ACC112 (cell line): ENCODE results near the gene NLRX1.
"Not testable (repeated sequence)": the region's sequence is repeated elsewhere in the genome, so short reads cannot be mapped to it uniquely, and the experiment has no call there.

ENCODE experiments used
- H2AFZ ChIP-seq: fragments of 200-600 bp; sonication (generic); one replicate; pipeline ENCODE4 v1.6.0; 2017; ENCODE audit warnings: antibody characterized with exemption, low read length; ENCODE audit not compliant: unreplicated experiment
- H3K27ac ChIP-seq: fragments of 200-600 bp; sonication (generic); 2 replicates; pipeline ENCODE4 v1.5.1; 2014; ENCODE audit warnings: low read depth, mild to moderate bottlenecking, antibody characterized with exemption, low read length, moderate library complexity
- H3K27me3 ChIP-seq: fragments of 200-600 bp; sonication (generic); 2 replicates; pipeline ENCODE4 v1.6.1; 2014; ENCODE audit warnings: mild to moderate bottlenecking, antibody characterized with exemption, low read length, moderate library complexity, mixed read lengths; ENCODE audit not compliant: insufficient read depth
- H3K36me3 ChIP-seq: fragments of 200-600 bp; sonication (generic); 2 replicates; pipeline ENCODE4 v1.6.1; 2016; ENCODE audit warnings: mild to moderate bottlenecking, antibody characterized with exemption, low read length, moderate library complexity, mixed read lengths; ENCODE audit not compliant: insufficient read depth
- H3K4me1 ChIP-seq: fragments of 200-600 bp; sonication (generic); one replicate; pipeline ENCODE4 v1.6.1; 2016; ENCODE audit warnings: low read length, mixed read lengths; ENCODE audit not compliant: insufficient read depth, unreplicated experiment, control insufficient read depth
- H3K4me3 ChIP-seq: fragments of 200-600 bp; sonication (generic); 2 replicates; pipeline ENCODE4 v1.5.1; 2014; ENCODE audit warnings: mild to moderate bottlenecking, low read depth, low read length
- H3K79me2 ChIP-seq: fragments of 200-600 bp; sonication (generic); one replicate; pipeline ENCODE4 v1.6.0; 2016; ENCODE audit warnings: low read length; ENCODE audit not compliant: control insufficient read depth, unreplicated experiment, insufficient read depth

Gene NLRX1

DNA sequence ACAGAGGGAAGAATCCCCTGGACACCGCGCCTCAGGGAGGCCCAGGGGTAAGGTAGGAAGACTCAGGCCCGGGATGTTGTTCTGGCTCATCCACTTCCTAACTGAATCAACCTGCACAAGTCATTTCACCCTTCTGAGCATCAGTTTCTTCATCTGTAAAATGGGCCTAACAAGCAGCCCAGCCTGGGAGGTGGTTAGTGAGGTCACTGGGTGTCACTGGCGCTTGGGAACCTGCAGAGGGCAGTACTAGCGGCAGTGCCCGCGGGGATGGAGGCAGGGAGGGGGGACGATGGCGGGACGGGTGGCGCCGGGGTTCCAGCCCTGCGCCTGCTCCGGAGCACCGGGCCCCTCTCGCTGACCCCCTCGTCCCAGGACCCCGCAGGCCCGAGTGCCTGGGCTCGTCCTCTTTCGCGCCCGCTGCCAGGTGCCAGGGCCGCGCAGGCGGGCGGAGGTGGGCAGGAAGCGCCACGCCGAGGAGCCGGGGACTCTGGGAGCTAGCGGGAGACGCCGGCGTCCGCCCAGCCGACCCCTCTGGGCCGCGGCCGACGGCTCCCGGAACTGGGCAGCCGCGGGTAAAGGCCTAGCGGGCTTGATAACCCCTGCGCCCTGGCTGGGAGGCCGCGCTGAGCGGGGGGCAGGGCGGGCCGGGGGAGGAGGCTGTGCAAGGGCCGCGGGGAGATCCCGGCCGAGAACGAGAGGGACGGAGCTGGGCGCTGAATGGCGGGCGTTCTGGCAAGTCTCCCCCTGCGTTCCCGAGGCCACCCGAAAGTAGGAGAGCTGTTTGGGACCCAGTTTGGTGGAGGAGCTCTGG is at the start of gene NLRX1:
NLRX1 (plus strand) TSS at position 255 of the 811 bp plus-strand sequence. CDS start 2,679 bp downstream, outside the sequence.
- Histone ChIP-seq H3K36me3 (no peaks in the 10 kb centered on the region), H3K27ac (peak within 1 kb of the TSS; percentile 46; the same call in 1 of the 2 replicates), H3K27me3 (no peaks in the 10 kb centered on the region), H2AFZ (peak within 1 kb of the TSS; percentile 98), H3K4me3 (peak within 1 kb of the TSS; percentile 89), H3K4me1 (peaks cover 12% of the 10 kb centered on the region), H3K79me2 (no peaks in the 10 kb centered on the region)

GRCh38 chr11:119118946-119119345 is 49.6 kb upstream of the NLRX1 start:
- Histone ChIP-seq H3K27ac (no peak overlapping the region), H3K36me3 (no peaks in the 10 kb centered on the region), H2AFZ (no peak overlapping the region), H3K4me1 (peaks cover 9% of the 10 kb centered on the region), H3K79me2 (peaks cover 19% of the 10 kb centered on the region), H3K4me3 (no peak overlapping the region), H3K27me3 (no peaks in the 10 kb centered on the region)

DNA sequence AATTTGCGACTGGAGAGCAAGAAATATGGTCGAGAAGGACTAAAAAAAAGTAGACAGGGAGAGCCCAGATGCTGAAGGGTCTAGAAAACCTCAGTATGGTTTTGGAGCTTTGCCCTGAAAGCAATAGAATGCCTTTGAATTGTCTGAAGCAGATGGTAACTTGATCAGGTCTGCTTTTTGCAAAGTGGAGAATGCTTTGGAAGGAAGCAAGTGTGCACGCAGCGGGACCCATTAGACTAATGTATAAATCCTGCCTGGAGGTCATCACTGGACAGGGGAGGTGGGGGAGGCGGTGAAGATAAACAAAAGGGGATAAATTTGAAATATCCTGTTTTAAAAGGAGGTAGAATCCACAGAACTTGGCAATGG is 47.9 kb upstream of the NLRX1 start:
- Histone ChIP-seq H3K4me1 (peaks cover 9% of the 10 kb centered on the region), H3K79me2 (peaks cover 19% of the 10 kb centered on the region)

GRCh38 chr11:119121008-119121810 is 47.3 kb upstream of the NLRX1 start, which contains the start of gene HINFP:
Gene HINFP (plus strand): TSS chr11:119121580. CDS start chr11:119126945, 5,365 bp downstream.
- H3K27ac ChIP-seq, result peak within 1 kb of the TSS; percentile 19
- H3K27me3 ChIP-seq, result no peaks in the 10 kb centered on the region
- H3K4me1 ChIP-seq, result peaks cover 9% of the 10 kb centered on the region
- peaks cover 19% of the 10 kb centered on the region for H3K79me2 ChIP-seq
- peak within 1 kb of the TSS; percentile 78 for H2AFZ ChIP-seq
- no peaks in the 10 kb centered on the region for H3K36me3 ChIP-seq
- peak within 1 kb of the TSS; percentile 98 for H3K4me3 ChIP-seq

More for the DNA sequence above, 47.9 kb upstream of the NLRX1 start:
- H3K27ac ChIP-seq, result peak overlapping the region; percentile 19; the same call in 1 of the 2 replicates
- peak overlapping the region; percentile 98 for H3K4me3 ChIP-seq
- H2AFZ ChIP-seq, result peak overlapping the region; percentile 78
- H3K27me3 ChIP-seq, result no peaks in the 10 kb centered on the region
- no peaks in the 10 kb centered on the region for H3K36me3 ChIP-seq

DNA sequence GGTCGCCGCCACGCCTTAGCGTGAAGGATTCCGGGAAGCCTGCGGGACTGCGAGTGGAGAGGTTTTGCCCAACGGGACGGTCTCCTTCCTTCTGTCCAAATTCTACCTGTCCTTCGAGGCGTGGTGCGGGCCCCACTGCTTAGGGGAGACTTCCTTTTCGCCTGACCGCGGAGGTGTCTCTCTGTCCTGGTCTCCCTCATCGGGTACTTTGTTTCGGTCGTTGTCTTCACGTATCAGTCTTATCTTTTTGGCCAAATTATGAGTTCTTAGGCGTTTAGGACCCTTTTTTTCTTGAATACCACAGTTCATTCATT is 46.8 kb upstream of the NLRX1 start:
- no peaks in the 10 kb centered on the region for H3K36me3 ChIP-seq
- peaks cover 19% of the 10 kb centered on the region for H3K79me2 ChIP-seq
- H3K27ac ChIP-seq, result peak overlapping the region; percentile 18
- peak overlapping the region; percentile 98 for H3K4me3 ChIP-seq
- H2AFZ ChIP-seq, result peak overlapping the region; percentile 77
- H3K27me3 ChIP-seq, result no peaks in the 10 kb centered on the region
- H3K4me1 ChIP-seq, result peaks cover 9% of the 10 kb centered on the region

DNA sequence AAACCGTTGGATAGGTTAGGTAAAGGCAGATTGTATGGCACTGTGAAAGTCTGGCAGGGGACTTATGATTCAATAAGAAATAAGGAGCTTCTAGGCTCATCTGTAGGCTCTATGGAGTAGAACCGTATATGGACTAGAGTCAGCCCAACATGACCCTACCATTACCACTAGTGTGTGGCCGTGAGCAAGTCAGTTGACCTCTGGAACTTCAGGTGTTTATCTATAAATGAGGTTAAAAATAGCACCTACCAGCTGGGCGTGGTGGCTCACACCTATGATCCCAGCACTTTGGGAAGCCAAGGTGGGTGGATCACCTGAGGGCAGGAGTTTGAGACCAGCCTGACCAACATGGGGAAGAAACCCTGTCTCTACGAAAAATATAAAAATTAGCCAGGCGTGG is 42.7 kb upstream of the NLRX1 start:
- peaks cover 7% of the 10 kb centered on the region for H3K4me1 ChIP-seq
- H3K36me3 ChIP-seq, result 0 out of 2 replicates have a peak, but pooled peaks cover 3% of the 10 kb centered on the region
- H3K79me2 ChIP-seq, result peaks cover 19% of the 10 kb centered on the region
- H2AFZ ChIP-seq, result no peak overlapping the region
- H3K27me3 ChIP-seq, result no peaks in the 10 kb centered on the region
- H3K4me3 ChIP-seq, result no peak overlapping the region
- H3K27ac ChIP-seq, result no peak overlapping the region

DNA sequence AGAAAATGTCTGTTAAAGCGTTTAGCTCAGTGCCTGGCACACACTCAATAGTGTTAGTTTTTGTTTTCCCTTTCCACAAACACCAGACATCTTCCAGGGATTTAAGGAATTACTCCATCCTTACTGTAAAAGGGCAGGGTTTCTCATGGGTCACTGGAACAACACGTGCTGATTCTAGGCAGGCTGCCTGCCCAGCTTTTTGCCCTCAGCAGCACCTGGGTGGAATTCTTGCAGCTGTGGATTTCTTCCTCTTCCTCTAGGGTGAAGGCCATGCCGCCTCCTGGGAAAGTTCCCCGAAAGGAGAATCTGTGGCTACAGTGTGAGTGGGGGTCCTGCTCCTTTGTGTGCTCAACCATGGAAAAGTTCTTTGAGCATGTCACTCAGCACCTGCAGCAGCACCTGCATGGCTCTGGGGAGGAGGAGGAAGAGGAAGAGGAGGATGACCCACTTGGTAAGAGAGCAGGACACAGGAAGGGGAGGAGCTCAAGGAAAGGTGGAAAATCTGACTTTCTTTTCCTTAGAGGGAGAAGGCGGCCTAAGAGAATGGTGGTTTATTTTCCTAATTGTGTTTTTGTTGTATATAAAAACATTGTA is 41.8 kb upstream of the NLRX1 start:
- H3K4me3 ChIP-seq, result no peak overlapping the region
- no peak overlapping the region for H2AFZ ChIP-seq
- H3K27ac ChIP-seq, result no peak overlapping the region
- H3K36me3 ChIP-seq, result 0 out of 2 replicates have a peak, but pooled peaks cover 7% of the 10 kb centered on the region
- peaks cover 15% of the 10 kb centered on the region for H3K79me2 ChIP-seq
- peaks cover 7% of the 10 kb centered on the region for H3K4me1 ChIP-seq
- H3K27me3 ChIP-seq, result no peaks in the 10 kb centered on the region

DNA sequence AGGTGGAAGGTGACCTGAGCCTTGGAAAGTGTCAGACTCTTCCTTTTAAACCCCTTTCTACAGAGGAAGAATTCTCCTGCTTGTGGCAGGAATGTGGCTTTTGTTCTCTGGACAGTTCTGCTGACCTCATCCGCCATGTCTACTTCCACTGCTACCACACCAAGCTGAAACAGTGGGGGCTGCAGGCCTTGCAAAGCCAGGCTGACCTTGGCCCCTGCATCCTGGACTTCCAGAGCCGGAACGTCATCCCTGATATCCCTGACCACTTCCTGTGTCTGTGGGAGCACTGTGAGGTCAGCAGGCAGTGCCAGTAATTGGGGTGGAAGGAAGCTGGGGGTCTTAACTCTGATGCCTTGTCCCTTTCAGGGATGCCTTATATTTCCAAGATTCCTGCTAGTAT is 37.9 kb upstream of the NLRX1 start:
- Histone ChIP-seq H3K4me3 (no peak overlapping the region), H3K27ac (no peak overlapping the region), H3K27me3 (no peaks in the 10 kb centered on the region), H3K79me2 (no peaks in the 10 kb centered on the region), H3K36me3 (peaks cover 19% of the 10 kb centered on the region; the same call in 1 of the 2 replicates), H3K4me1 (peaks cover 3% of the 10 kb centered on the region), H2AFZ (no peak overlapping the region)

- Histone ChIP-seq H3K36me3 (peaks cover 19% of the 10 kb centered on the region; the same call in 1 of the 2 replicates), H3K79me2 (no peaks in the 10 kb centered on the region), H3K4me1 (peaks cover 3% of the 10 kb centered on the region), H3K27ac (no peak overlapping the region), H3K4me3 (no peak overlapping the region), H3K27me3 (no peaks in the 10 kb centered on the region), H2AFZ (no peak overlapping the region)
Measured at GRCh38 chr11:119134389-119134978, 34.0 kb upstream of the NLRX1 start.

GRCh38 chr11:119139276-119139675 is 29.2 kb upstream of the NLRX1 start:
- not testable (repeated sequence) for H3K27me3 ChIP-seq, H3K27ac ChIP-seq, H3K4me3 ChIP-seq, H2AFZ ChIP-seq, H3K79me2 ChIP-seq, H3K36me3 ChIP-seq, H3K4me1 ChIP-seq
